GM19328 (cell line): ENCODE results near the gene GPR119.
"Not testable (repeated sequence)": the region's sequence is repeated elsewhere in the genome, so short reads cannot be mapped to it uniquely, and the experiment has no call there.

ENCODE experiments used
- ATAC-seq: cut with Tn5 transposase; IDR thresholded peaks from one replicate; pipeline ENCODE4 v1.9.1; 2021; ENCODE audit warnings: mild to moderate bottlenecking, moderate library complexity; ENCODE audit not compliant: unreplicated experiment

Gene GPR119

DNA sequence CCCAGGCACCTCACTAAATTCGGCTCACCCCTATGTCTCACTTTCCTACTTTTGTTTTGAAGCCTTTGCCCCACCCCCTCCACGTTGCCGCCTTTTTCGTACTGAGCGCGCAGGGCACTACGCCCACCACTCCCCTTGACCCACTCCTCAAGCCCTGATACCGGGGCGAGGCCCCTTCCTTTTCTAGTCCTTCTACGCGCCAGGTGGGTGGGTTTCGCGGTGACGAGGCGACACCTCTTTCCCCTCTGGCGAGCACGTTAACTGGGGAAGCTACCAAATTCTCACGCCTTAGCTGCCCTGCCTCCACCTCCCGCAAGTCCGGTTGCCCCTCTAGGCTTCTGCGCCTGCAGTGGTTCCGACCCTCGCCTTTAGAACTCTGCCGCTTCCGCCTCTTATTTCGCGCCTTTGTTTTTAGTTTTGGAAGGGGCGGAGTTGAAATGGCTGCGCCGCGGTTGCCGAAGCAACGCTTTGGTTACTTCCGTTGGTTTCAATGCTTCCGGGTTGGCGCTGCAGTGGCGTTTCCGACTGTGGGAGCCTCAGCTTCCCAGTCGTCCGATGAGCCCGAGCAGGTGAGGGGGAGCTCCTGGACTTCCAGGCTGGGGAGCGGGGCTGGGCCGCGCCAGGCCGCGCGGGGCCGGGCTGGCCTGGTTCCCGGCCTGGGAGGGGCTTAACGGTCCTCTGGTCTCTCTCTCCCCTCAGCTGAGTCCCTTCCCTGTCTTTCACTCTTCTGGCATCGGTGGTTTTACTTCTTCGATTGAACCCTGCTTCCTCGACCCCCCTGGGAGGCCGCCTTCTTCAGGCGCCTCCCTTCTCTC, 45.9 kb downstream of the GPR119 start, which contains the start of gene SLC25A14:
TSS of gene SLC25A14 (plus strand) at position 512 of the 815 bp plus-strand sequence. CDS start 360 bp downstream, outside the sequence.
- peak; percentile 93 for ATAC-seq

DNA sequence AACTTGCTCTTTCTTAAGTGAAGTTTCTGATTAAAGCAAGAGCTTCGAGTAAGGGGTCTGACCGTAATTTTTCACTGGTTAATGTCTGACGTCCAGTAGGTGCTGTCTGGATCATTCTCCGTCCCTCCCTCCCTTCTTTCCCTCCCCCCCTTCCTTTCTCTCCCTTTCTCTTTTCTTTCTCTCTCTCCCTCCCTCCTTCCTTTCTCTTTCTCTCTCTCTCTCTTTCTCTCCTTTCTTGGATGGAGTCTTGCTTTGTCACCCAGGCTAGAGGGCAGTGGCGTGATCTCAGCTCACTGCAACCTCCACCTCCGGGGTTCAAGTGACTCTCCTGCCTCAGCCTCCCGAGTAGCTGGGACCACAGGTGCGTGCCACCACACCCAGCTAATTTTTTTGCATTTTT, 46.6 kb downstream of the GPR119 start:
- not testable (repeated sequence) for ATAC-seq

DNA sequence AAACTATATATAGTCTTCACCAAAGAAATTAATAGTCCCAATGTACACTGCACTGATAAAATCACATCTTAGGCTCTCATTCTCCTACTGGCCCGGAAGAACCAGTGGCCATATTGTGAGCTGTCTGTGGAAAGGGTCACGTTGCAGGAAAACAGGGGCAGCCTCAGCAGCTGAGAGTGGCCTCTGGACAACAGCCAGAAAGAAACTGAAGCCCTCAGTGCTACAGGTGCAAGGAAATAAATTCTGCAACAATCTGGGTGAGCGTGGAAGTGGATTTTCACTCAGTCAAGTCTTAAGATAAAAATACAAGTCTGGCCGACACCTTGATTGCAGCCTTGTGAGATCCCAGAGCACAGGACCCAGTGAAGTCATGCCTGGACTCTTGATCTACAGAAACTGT, 48.9 kb downstream of the GPR119 start:
- ATAC-seq: no peak
